HL-60 (cell line): ENCODE data around the gene TRMT44.
"Not testable (repeated sequence)": the region's sequence is repeated elsewhere in the genome, so short reads cannot be mapped to it uniquely, and the experiment has no call there.

ENCODE experiments used
- DNase-seq, 2 experiments: peaks; one replicate each; pipeline ENCODE4 v3.0.0-alpha.2; 2010 to 2020; ENCODE audit warnings: low read depth in 1 of 2, low spot score in 1 of 2
- H3K27ac ChIP-seq: fragments of 250-450 bp; sonication (Bioruptor Pico); replicated peaks from 2 replicates; pipeline ENCODE4 v1.5.1; 2020; ENCODE audit warnings: mild to moderate bottlenecking, moderate library complexity
- H3K27me3 ChIP-seq: fragments of 250-450 bp; sonication (Bioruptor Pico); 2 replicates; pipeline ENCODE4 v1.5.1; 2021; ENCODE audit warnings: mild to moderate bottlenecking, moderate library complexity; ENCODE audit not compliant: insufficient read depth, poor library complexity, severe bottlenecking
- H3K4me3 ChIP-seq: replicated peaks from 2 replicates; pipeline ENCODE4 v1.5.1; 2011; ENCODE audit warnings: mild to moderate bottlenecking, control low read depth, low read length; ENCODE audit not compliant: insufficient read depth
- CTCF ChIP-seq: IDR thresholded peaks from one replicate; pipeline ENCODE4 v1.5.1; 2011; ENCODE audit warnings: low read length, control low read depth, inconsistent platforms; ENCODE audit not compliant: insufficient read depth
- GABPA ChIP-seq: IDR thresholded peaks from 2 replicates; pipeline ENCODE4 v1.6.1; 2012; ENCODE audit warnings: low read depth
- POLR2AphosphoS5 ChIP-seq: IDR thresholded peaks from 2 replicates; pipeline ENCODE4 v1.6.1; 2012; ENCODE audit warnings: low read depth
- REST ChIP-seq: IDR thresholded peaks from 2 replicates; pipeline ENCODE4 v1.6.1; 2012; ENCODE audit warnings: low read depth; ENCODE audit not compliant: insufficient replicate concordance
- SPI1 ChIP-seq: IDR thresholded peaks from 2 replicates; pipeline ENCODE4 v1.6.1; 2012; ENCODE audit warnings: low read depth, mild to moderate bottlenecking, borderline replicate concordance

The TRMT44 gene

GRCh38 chr4:8512510-8512909 lies 71.9 kb downstream of the TRMT44 start:
- H3K4me3 ChIP-seq, result no peak overlapping the region
- H3K27ac ChIP-seq, result no peak overlapping the region
- H3K27me3 ChIP-seq, result no peaks in the 10 kb centered on the region
- TF ChIP-seq POLR2AphosphoS5 (no peak), REST (no peak), SPI1 (no peak), GABPA (no peak)
- no peak for DNase-seq

- not testable (repeated sequence) for DNase-seq, H3K27ac ChIP-seq, H3K4me3 ChIP-seq, H3K27me3 ChIP-seq
Measured at GRCh38 chr4:8513080-8513479, 72.5 kb downstream of the TRMT44 start.

GRCh38 chr4:8513931-8514330 lies 73.4 kb downstream of the TRMT44 start:
- Histone ChIP-seq H3K27me3 (no peaks in the 10 kb centered on the region), H3K4me3 (no peak overlapping the region), H3K27ac (no peak overlapping the region)
- no peak for DNase-seq
- TF ChIP-seq SPI1 (no peak), POLR2AphosphoS5 (no peak), REST (no peak), GABPA (no peak), CTCF (no peak)

GRCh38 chr4:8514391-8514790 lies 73.8 kb downstream of the TRMT44 start:
- no peak for DNase-seq
- Histone ChIP-seq H3K4me3 (no peak overlapping the region), H3K27me3 (no peaks in the 10 kb centered on the region), H3K27ac (no peak overlapping the region)
- TF ChIP-seq POLR2AphosphoS5, result no peak
- no peak for TF ChIP-seq GABPA
- TF ChIP-seq SPI1, result no peak
- TF ChIP-seq REST, result no peak
- TF ChIP-seq CTCF, result no peak
